Smooth muscle cell (in vitro differentiated cells): ENCODE measurements around the gene FAM110A. TPM values are rescaled to one million over a fixed set of nuclear protein-coding genes. Genes with fewer than 3 reads are reported as not detected.
"Not testable (repeated sequence)": the region's sequence is repeated elsewhere in the genome, so short reads cannot be mapped to it uniquely, and the experiment has no call there.

Source experiments
- DNase-seq: peaks from one replicate; lab custom pipeline; 2025; ENCODE audit not compliant: unreplicated experiment; lab: John Stamatoyannopoulos, UW
- H2AFZ ChIP-seq: fragments of 200-600 bp; sonication (generic); 2 replicates; pipeline ENCODE4 v1.6.0; 2016; ENCODE audit warnings: antibody characterized with exemption, low read depth, mild to moderate bottlenecking
- H3F3A ChIP-seq: fragments of 200-600 bp; sonication (generic); 2 replicates; pipeline ENCODE4 v1.6.0; 2017; ENCODE audit warnings: antibody characterized with exemption, low read depth
- H3K27ac ChIP-seq: fragments of 200-600 bp; sonication (generic); 2 replicates; pipeline ENCODE4 v1.5.1; 2016; ENCODE audit warnings: low read depth, mild to moderate bottlenecking
- H3K27me3 ChIP-seq: fragments of 200-600 bp; sonication (generic); 2 replicates; pipeline ENCODE4 v1.6.1; 2016; ENCODE audit warnings: low read depth, mild to moderate bottlenecking
- H3K36me3 ChIP-seq: fragments of 200-600 bp; sonication (generic); 2 replicates; pipeline ENCODE4 v1.5.1; 2016; ENCODE audit warnings: low read depth
- H3K4me1 ChIP-seq: fragments of 200-600 bp; sonication (generic); 2 replicates; pipeline ENCODE4 v1.5.1; 2016; ENCODE audit warnings: low read depth
- H3K4me2 ChIP-seq: fragments of 200-600 bp; sonication (generic); 2 replicates; pipeline ENCODE4 v1.6.0; 2016; ENCODE audit warnings: mild to moderate bottlenecking
- H3K4me3 ChIP-seq: fragments of 200-600 bp; sonication (generic); 2 replicates; pipeline ENCODE4 v1.5.1; 2016; ENCODE audit warnings: mild to moderate bottlenecking
- H3K79me2 ChIP-seq: fragments of 200-600 bp; sonication (generic); 2 replicates; pipeline ENCODE4 v1.6.0; 2016; ENCODE audit warnings: low read depth, mild to moderate bottlenecking
- H3K9ac ChIP-seq: fragments of 200-600 bp; sonication (generic); 2 replicates; pipeline ENCODE4 v1.6.0; 2016; ENCODE audit warnings: low read depth
- H3K9me3 ChIP-seq: fragments of 200-600 bp; sonication (generic); replicated peaks from 2 replicates; pipeline ENCODE4 v1.5.1; 2016; ENCODE audit warnings: low read depth
- H4K20me1 ChIP-seq: fragments of 200-600 bp; sonication (generic); 2 replicates; pipeline ENCODE4 v1.6.0; 2016; ENCODE audit warnings: low read depth
- WGBS: methylation state at CpG from one replicate; pipeline ENCODE4 v1.1.7; 2016; ENCODE audit warnings: low lambda C conversion rate; 5-methylcytosine and 5-hydroxymethylcytosine counted together
- polyA plus RNA-seq: library from polyadenylated mRNA; unstranded; fragments of >200 nt; fragmentation: Nextera tagmentation; extraction: Ambion mirVana; gene quantifications from 2 replicates; pipeline ENCODE4 v1.2.1, GENCODE V29; 2016
- total RNA-seq: library from RNA; depleted of rRNA; stranded (reverse); fragments of >200 nt; gene quantifications from 2 replicates; pipeline ENCODE4 v1.2.3, GENCODE V29; 2014
- TF ChIP-seq, protein P1 (sequence below): fragments of 200-600 bp; sonication (generic); IDR thresholded peaks from 2 replicates; pipeline ENCODE4 v1.5.1; 2017; ENCODE audit warnings: borderline replicate concordance, mild to moderate bottlenecking, antibody characterized with exemption; ENCODE audit not compliant: insufficient read depth, poor library complexity, severe bottlenecking

Gene FAM110A
- total and polyA plus RNA-seq, 2 experiments from 2014 or later, result 5.3 to 5.6 TPM

DNA sequence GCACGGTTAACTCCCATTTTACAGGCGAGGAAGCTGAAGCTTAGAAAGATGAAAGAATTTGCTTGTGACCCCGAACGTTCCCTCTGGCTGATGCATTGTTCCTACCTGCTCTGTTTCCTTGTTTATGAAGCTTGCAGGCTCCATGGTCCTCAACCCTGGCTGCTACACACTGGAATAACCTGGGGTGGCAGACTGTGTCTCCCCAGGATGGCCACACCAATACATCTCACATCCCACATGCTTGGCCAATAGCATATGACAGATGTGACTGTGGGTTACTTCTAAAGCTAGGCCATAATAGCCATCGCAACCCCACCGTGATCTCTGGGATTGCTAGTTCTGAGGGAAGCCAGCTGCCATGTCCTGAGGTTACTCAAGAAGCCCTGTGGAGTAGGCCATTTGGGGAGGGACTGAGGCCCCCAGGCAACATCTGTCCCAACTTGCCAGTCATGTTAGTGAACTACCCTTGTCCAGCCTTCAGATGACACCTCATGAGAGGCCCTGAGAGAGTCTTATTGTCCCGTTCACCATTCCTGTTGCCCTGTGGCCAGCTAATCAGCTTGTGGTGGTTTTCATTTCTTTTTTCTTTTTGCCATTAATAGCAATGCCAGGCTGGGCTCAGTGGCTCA lies 6.7 kb upstream of the FAM110A start:
- Histone ChIP-seq H3K9ac (no peak overlapping the region), H3K27ac (no peak overlapping the region), H4K20me1 (no peaks in the 10 kb centered on the region), H3K36me3 (no peaks in the 10 kb centered on the region), H3K9me3 (no peaks in the 10 kb centered on the region), H3K4me2 (no peak overlapping the region), H2AFZ (no peak overlapping the region), H3K4me3 (no peak overlapping the region), H3K27me3 (no peaks in the 10 kb centered on the region), H3F3A (no peaks in the 10 kb centered on the region), H3K4me1 (no peaks in the 10 kb centered on the region), H3K79me2 (no peaks in the 10 kb centered on the region)
- DNase-seq, result no peak
- 93% methylated on average over 7 of the region's 7 CpGs for WGBS
- TF ChIP-seq, protein P1, sequence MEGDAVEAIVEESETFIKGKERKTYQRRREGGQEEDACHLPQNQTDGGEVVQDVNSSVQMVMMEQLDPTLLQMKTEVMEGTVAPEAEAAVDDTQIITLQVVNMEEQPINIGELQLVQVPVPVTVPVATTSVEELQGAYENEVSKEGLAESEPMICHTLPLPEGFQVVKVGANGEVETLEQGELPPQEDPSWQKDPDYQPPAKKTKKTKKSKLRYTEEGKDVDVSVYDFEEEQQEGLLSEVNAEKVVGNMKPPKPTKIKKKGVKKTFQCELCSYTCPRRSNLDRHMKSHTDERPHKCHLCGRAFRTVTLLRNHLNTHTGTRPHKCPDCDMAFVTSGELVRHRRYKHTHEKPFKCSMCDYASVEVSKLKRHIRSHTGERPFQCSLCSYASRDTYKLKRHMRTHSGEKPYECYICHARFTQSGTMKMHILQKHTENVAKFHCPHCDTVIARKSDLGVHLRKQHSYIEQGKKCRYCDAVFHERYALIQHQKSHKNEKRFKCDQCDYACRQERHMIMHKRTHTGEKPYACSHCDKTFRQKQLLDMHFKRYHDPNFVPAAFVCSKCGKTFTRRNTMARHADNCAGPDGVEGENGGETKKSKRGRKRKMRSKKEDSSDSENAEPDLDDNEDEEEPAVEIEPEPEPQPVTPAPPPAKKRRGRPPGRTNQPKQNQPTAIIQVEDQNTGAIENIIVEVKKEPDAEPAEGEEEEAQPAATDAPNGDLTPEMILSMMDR, result no peak

DNA sequence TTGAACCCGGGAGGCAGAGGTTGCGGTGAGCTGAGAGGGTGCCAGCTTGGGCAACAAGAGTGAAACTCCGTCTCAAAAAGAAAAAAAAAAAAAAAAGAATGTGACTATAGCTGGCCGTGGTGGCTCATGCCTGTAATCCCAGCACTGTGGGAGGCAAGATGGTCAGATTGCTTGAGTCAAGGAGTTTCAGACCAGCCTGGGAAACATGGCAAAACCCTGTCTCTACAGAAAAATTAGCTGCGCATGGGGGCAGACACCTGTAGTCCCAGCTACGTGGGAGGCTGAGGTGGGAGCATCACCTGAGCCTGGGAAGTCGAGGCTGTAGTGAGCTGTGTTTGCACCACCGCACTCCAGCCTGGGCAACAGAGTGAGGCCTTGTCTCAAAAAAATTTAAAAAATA lies 5.5 kb upstream of the FAM110A start:
- H2AFZ ChIP-seq, DNase-seq, H3K79me2 ChIP-seq, H3K27me3 ChIP-seq, H4K20me1 ChIP-seq, H3K36me3 ChIP-seq, H3K4me1 ChIP-seq, H3K9ac ChIP-seq, H3K27ac ChIP-seq, H3F3A ChIP-seq, H3K4me3 ChIP-seq, H3K9me3 ChIP-seq, H3K4me2 ChIP-seq: not testable (repeated sequence)
- 87% methylated on average over 8 of the region's 8 CpGs for WGBS

DNA sequence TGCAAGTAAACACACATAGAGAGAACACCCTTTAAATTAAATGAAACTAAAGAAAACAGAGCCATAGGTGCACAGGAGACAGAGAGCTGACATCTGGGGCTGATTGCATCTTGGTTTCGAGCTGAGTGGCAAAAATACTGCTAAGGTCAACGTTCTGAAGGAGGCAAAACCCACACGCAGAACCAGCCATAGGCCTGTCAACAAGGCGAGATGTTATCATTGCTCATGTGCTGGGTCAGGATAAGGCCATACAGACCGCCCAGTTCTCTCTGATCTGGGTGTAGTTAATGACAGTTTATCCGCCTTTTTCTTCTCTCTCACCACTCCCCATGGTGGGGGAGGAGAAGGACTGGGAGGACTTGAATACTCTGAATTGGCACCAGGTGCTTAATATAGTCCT lies 4.5 kb upstream of the FAM110A start:
- Histone ChIP-seq H3K36me3 (no peaks in the 10 kb centered on the region), H3K27ac (no peak overlapping the region), H3K4me3 (no peak overlapping the region), H3K4me2 (no peak overlapping the region), H3K79me2 (no peaks in the 10 kb centered on the region), H4K20me1 (no peaks in the 10 kb centered on the region), H3K4me1 (no peaks in the 10 kb centered on the region), H3K27me3 (no peaks in the 10 kb centered on the region), H3K9me3 (no peaks in the 10 kb centered on the region), H3F3A (no peaks in the 10 kb centered on the region), H3K9ac (no peak overlapping the region), H2AFZ (no peak overlapping the region)
- 24% methylated on average over 6 of the region's 6 CpGs for WGBS
- no peak for DNase-seq
- TF ChIP-seq, protein P1, result no peak

DNA sequence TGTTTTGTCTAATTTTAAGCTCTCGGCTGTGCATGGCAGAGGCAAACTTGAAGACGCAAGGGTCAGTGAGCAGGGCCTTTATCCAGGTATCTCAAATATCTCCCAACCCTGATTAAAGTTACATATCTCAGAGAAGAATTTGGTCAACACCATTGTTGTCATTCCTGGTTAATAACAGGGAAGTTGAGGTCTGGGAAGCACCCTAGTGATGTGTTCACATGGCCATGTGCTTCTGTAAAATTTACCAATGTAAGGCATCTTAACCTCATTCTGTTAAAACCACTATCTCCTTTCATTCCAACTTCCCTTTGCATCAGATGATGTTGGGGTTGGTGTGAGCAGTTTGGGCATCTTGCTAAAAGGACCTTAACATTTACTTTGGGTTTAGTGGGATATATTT lies 4.0 kb upstream of the FAM110A start:
- Histone ChIP-seq H3F3A (no peaks in the 10 kb centered on the region), H3K9me3 (no peaks in the 10 kb centered on the region), H2AFZ (no peak overlapping the region), H3K4me3 (no peak overlapping the region), H3K9ac (no peak overlapping the region), H3K27ac (no peak overlapping the region), H3K79me2 (no peaks in the 10 kb centered on the region), H3K27me3 (no peaks in the 10 kb centered on the region), H4K20me1 (no peaks in the 10 kb centered on the region), H3K4me2 (no peak overlapping the region), H3K36me3 (no peaks in the 10 kb centered on the region), H3K4me1 (peaks cover 4% of the 10 kb centered on the region)
- TF ChIP-seq, protein P1, result no peak
- no peak for DNase-seq
- 88% methylated on average over 2 of the region's 2 CpGs for WGBS
